SH-SY5Y (cell line): Measurements from ENCODE around the gene PEA15.
A peak's percentile ranks its signal among the peaks of the same experiment; 100 is the strongest.

Experiments
- GATA2 ChIP-seq: IDR thresholded peaks from 2 replicates; pipeline ENCODE4 v1.6.1; 2011; ENCODE audit warnings: mild to moderate bottlenecking, low read depth, low read length
- GATA3 ChIP-seq: IDR thresholded peaks from 2 replicates; pipeline ENCODE4 v1.6.1; 2011; ENCODE audit warnings: low read depth, mild to moderate bottlenecking, low read length, moderate library complexity

DNA sequence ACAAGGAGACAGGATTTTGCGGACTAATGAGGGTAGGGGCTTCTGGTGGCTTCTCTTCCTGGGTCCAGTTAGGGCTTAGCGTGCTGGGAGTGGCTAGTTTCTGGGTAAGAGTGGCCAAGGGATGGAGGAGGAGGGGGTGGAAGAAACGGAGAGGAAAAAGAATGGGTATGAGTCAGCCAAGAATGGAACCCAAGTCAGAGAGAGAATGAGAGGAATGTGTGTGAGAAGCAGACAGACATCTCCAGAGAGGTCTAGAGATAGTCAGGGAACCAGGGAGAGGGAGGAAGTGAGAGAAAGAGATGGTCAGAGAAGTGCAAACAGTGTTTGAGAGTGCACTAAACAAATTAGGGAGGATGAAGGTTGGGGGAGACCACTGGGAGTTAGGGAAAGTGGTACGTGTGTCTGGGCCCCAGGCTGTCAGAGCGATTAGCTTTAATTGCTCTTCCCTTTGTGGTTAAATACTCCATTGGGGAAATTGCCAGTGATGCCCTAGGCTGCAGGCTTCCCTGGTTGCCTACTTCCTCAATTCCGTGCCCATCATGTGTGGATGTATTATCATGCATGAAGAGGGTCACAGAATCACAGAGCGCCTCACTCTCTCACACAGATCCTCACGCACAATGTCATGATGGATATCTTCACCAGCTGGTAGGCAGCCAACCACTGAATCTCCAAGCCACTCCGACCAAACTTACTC lies 1.4 kb downstream of the PEA15 start:
- TF ChIP-seq GATA2 (peak; percentile 61), GATA3 (no peak)
